DMS53 (cell line): ENCODE results near the gene KCNC1.
A peak's percentile ranks its signal among the peaks of the same experiment; 100 is the strongest.

ENCODE experiments used
- DNase-seq: peaks from one replicate; lab custom pipeline; 2025; lab: John Stamatoyannopoulos, UW

KCNC1 gene

DNA sequence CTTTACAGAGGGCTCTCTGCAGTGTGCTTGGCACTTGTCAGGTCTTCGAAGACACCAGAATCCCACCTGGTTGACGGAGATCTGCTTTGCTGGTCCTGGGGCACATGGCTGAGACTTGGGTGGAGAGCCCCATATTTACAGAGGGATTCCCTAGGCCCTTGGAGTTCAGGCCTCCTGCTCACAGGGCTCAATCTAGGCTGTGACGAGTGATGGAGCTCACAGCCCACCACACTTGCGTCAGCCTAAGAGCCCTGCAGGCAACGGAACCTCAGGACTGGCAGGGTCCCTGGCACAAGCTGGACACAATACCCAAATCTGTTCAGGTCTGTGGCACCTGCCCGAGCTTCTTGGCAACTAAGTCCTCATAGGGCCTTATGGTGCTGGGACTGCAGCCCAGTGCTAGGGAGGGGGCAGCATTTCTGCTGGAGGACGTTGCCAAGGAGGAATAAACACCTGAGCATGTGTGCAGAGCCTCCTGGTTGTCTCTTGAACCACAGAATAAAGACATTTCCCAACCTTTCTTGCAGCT is 59.1 kb downstream of the KCNC1 start:
- no peak for DNase-seq

- DNase-seq: no peak
These were observed 60.4 kb downstream of the KCNC1 start for GRCh38 chr11:17794981-17795380.

DNA sequence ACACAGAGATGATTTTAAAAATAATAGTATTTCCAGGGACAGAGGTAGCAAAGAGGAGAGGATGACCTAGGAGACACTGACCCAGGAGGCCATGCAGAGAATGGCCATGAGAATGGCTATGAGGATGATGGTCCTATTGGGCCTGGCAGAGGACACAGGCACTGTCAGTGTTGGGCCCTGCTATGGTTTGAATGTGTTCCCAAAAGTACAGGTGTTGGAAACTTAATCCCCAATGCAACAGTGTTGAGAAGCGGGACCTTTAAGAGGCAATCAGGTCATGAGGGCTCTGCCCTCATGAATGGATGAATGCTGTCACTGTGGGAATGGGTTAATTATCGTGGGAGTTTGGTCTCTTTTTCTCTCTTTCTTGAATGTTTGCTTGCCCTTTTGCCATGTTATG is 61.6 kb downstream of the KCNC1 start:
- DNase-seq: no peak

DNA sequence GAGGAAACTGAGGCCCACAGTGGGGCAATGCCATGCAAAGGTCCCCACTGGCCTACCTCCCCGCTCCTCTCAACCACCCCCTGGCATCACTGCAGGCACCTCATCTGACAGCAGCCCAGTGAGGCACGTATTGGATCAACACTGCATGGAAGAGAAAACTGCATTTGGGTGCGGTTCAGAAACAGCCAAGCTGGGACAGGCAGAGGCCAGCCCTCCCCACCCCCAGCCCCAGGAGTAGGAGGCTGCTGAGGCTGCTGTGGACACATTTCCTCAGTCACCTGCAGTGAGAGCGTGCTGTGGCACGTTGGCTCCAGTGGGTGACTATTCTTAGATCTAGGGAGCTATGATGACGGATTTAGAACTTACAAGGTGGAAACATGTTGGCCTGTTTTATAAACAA is 63.7 kb downstream of the KCNC1 start:
- no peak for DNase-seq

DNA sequence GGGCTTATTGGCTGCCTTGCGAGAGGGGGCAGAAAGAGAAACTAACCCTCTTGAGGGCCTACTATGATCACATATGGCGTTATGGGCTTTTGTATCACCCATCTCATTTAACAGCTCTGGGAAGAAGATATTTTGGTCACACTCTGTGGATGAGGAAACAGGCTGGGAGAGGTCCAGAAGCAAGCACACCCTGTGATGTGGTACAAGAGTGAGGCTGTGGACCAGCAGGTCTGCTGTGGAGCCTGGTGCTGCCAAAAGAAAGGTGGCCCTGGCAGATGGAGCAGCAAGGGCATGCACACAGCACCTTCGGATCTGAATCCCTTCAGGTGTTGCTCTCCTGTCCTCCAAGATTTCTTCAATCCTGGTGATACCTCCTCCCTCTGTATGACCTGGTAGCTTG is 64.1 kb downstream of the KCNC1 start:
- no peak for DNase-seq

- no peak for DNase-seq
These were observed 64.6 kb downstream of the KCNC1 start for GRCh38 chr11:17799147-17799546.

- no peak for DNase-seq
These were observed 66.6 kb downstream of the KCNC1 start for GRCh38 chr11:17801166-17801565.

DNA sequence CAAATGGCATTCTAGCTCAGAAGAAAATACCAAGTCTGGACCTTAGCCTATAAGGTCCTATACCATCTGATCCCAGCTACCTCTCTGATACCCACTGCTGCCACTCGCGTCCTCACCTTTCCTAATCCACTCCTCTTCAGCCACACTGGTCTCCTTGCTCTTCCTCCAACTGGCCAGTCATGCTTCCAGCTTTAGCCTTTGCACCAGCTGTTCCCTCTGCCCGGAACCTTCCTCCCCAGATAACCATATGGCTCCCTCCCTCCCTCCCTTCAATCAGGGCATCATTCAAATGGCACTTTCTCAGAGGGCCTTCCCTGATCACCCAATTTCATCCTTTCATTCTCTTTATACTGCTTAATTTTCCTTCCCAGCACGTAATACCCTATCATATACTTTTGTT is 67.9 kb downstream of the KCNC1 start:
- DNase-seq: no peak

- peak; percentile 37 for DNase-seq
These were observed 69.3 kb downstream of the KCNC1 start for GRCh38 chr11:17803754-17804334.

DNA sequence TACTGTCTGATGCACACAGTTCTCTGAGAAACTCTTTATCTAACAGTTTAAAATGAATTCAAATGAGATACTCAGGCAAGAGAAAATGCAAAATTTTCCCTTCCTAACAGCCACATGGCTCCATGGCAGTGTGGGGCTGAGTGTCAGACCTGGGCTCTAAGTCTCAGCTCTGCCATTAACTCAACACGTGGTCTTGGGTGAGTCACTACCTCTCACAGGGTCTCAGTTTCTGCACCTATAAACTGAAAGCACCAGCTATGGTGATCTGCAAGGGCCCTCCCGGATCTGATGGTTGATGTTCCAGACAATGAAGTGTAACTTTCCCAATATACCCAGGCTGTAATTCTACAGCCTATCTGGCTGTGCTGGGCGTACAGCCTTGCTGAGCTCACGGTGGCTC is 70.5 kb downstream of the KCNC1 start:
- no peak for DNase-seq

GRCh38 chr11:17805873-17806272 is 71.3 kb downstream of the KCNC1 start:
- DNase-seq: no peak

DNA sequence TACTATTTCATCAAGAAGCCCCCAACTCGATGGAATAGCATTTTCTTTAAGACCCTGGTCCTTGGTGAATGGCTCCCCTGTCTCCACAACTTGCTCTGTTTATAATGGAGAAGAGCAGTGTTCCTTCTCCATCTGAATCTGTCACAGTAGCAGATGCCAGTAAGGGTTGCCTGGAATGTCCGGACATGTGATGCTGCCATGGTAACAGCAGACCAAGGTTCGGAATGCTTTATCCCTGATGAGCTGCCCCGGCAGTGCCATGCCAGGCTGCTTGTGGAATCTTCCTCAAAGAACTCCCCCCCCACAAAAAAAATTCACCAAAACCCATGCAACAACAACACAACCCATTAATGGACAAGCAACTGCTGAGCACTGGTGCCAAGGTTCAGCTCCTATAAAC is 72.5 kb downstream of the KCNC1 start:
- DNase-seq: no peak

DNA sequence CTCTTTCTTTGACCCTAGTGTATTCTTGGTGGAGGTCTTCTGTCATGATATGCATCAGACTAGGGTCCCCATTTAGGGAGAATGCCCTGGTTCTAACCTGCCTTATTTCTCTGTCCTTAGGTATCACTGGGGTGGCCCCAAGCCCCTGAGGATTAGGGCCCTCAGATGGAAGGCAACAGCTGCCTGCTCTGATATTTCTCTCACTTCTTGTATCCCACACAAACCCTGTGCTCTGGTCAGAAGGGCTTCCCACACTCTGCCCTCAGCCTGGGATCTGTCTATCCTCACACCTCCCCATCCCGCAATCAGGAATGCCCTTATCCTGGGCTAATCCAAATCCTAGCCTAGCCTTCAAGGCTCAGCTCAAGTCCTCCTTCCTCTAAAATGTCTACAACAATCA is 75.5 kb downstream of the KCNC1 start:
- DNase-seq: no peak

GRCh38 chr11:17810746-17811145 is 76.2 kb downstream of the KCNC1 start:
- DNase-seq: no peak

GRCh38 chr11:17811352-17811751 is 76.8 kb downstream of the KCNC1 start:
- no peak for DNase-seq

DNA sequence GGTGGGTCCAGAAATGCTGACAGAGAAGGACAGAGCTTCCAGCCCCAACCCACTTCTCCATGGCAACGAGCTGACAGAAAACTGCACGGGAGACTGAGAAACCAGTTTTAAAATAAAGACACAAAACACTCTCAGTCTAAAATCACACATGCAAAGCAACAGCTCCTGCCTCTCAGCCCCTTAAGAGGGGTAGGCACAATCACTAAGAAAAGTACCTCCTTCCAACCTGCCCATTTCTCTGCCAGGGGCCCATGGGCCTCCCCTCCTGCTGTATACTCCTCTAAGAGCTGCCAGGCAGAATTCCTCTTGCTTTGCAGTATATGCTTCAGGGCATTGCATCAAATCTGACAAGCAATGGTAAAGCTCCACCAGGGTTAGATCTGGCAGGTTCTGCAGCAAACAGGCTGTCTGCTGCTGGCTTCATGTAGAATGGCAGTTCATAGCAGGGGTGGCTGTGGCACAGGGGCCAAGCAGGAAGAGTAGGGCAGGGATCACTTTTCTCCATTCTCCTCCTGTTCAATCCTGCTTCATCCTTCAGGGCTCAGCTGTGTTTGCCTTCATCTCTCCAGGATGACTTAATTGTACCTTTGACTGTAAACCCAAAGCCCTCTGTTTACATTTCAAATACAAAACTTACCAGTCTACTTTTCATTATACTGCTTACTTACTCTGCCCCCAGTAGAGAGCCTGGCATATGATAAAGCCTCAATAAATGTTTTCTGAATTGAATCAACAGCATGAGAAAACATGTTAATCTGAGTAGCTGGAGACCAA is 77.7 kb downstream of the KCNC1 start:
- DNase-seq: peak; percentile 53

- DNase-seq: no peak
These were observed 78.2 kb downstream of the KCNC1 start for GRCh38 chr11:17812865-17813187.

DNA sequence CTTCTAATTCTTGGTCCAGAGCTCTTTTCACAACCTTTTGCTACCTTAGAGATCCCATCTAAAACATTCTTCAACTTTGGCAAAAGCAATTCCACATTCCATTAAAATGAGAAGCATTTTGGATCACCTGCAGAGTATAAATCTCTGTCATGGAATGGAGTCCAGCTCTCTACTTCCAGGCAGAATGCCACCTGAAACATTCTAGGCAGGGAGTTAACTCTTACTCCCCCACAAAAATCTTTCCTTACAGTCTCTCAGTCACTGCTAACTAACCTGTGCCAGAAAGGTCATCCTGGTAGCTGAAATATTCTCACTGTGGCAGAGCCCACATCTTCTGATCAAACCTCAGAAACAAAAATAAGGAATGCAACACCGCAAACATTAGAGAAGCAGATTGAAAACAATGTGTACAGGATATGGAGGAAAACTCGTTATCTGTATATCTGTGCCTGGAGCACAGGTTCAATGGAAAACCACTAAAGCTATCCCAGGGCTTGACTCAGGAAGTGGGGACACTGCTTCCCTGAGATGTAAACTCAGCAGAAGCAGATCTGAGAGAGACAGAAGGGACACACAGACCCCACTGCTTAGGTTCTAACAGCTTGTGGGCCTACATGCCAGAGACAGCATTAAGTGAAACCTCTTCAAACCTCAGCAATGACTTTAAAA is 78.9 kb downstream of the KCNC1 start:
- no peak for DNase-seq

DNA sequence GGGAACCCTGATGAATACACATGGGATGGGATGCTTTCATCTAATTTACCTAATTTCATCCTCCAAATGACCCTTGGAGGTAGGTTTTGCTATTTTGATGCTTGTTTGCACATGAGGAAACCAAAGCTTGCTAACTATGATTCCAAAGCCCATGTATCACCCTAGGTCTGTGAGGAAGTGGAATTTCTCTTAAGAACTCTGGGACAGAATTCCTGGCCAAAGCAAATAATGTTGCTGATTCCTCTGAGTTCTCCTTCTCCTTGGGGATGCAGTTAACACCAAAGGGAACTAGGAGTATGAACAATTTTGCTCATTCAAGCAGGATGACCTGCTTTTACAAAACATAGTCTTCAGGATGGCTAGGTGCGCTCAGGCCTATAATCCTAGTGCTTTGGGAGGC is 80.0 kb downstream of the KCNC1 start:
- DNase-seq: no peak

DNA sequence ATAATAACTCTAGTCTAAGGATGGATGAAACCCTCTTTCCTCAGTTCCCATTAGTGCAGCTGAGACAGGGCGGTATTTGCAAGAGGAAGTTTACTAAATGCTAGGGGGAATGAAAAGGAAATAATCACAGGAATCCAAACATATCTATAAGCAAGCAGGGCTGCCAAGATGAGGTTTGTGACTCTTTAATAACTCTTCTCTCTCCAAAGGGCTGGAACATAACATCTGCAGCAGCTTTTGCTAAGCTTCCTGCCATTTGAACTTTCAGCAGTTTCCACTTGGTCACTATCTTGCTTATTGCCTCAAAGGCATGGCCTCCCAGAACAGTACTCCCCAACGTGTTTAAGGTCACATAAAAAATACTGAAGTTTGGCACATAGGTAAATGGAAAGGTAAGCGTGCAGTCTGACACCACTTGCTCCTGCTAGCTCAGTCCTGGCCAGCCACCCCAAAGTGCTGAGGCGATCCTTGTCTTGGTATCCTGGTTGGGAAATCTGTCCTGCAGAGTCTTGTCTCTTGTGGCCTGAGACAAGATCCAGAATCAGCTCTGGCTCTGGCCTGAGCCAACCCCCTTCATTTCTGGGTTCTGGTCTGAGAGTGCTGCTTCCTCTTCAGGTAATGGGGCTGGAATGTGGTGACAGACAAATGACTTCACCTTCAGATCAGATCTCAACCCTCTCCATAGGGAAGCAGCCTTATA is 81.8 kb downstream of the KCNC1 start:
- no peak for DNase-seq

DNA sequence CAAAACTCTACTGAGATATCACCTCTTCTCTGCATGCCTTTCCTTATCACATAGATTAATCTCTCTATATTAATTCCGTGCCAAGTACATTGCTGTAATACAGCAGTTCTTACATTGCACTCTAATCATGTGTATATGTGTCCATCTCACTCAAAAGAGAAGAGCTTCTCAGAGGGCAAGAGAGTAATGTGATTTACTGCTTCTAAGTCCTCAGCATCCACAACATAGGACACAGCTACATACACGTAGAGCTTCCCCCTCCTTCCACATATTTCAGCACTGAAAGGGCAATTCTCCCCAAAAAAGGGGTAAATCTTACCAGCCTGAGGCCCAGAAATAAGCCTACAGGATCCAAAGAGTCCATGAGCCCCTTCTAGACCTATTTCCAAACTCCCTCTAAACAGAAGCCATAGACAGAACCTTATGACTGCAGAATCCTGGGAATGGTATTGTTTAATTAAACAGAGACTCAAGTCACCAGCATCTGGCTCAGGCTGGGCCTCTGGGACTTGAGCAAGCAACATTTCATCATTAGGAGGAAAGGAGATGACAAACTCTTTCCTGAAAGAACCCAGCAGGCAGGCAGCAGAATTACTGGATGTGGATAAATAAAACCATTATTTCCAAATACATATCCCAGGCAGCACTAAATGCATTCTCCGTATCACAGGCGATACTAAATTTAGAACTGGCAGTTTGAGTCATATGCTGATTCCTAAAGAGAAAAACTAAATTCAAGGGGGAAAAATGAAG is 87.2 kb downstream of the KCNC1 start:
- no peak for DNase-seq

DNA sequence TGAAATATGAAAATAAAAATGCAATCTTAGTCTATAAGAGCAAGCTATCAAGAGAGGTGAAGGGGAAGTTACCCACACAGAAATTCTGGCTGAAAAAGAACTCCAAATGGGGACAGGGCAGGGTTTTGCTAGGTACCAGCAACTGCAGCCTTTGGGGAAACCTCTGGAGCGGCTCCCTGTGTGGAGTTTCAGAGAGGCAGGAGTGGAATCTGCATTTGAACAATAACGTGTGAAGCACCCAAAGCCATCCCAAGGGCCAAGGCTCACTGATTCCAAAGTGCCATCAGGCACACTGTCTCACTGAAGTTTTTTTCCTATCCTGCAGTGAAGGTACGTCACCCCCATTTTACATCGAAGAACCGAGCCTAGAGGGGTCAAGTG is 87.8 kb downstream of the KCNC1 start:
- no peak for DNase-seq
